Measurements from ENCODE around the gene ICAM4.
"Not testable (repeated sequence)": the region's sequence is repeated elsewhere in the genome, so short reads cannot be mapped to it uniquely, and the experiment has no call there.

ICAM4 gene

DNA sequence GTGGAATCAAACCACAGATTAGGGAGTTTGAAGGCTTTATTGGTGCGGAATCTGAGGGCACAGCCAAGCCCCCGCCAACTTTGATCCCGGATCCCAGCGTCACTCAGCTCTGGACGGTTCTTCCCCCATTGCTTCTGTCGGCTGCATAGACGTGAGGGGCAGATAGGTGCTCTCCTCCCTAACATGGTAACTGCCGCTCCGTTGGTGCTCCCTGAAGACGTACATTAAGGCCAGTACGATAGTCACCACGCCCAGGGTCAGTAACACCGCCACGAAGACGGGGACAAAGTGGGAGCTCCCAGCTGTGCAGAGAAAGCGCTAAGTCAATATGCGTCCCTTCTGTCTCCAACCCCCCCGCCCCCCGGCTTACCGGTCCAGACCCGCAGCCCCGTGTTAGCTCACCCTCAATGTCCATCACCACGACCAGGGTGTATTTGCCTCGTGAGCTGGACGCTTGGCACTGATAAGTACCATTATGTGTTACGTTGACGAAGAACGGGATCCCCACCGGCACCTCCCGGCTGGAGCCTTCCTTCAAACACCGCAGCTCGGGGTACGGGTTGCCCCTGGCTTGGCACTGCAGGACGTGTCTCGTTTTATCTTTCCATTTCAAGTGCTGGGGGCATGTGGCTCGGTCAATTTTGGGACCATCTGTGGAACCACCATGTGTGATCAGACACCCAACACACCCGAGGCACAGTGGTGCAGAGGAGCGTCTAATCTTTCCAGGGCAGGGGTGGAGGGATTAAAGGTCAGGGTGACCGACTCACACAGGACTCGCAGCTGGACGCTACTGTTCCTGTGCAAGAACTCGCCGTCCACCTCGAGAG lies 47.2 kb downstream of the ICAM4 start:
- Histone ChIP-seq H2AFZ (ENCODE audit: low read depth, low read length) (peak overlapping the region; percentile 80), H3K27me3 (ENCODE audit: insufficient read depth, low read length, poor library complexity) (no peaks in the 10 kb centered on the region), H3K27ac (ENCODE audit: low read length) (peak overlapping the region; percentile 72), H3K4me3 (ENCODE audit: low read depth in 1 of 2, low read length in 2 of 2) (peak overlapping the region; percentile 20 to 94; a peak in 3 of 4 replicates), H3K4me1 (ENCODE audit: insufficient read depth, low read length) (peaks cover 37% of the 10 kb centered on the region), H3K4me2 (ENCODE audit: insufficient read depth, low read length) (peak overlapping the region; percentile 68), H3K9me3 (ENCODE audit: insufficient read depth, low read length, severe bottlenecking) (no peaks in the 10 kb centered on the region), H3K79me2 (ENCODE audit: insufficient read depth, low read length) (peaks cover 62% of the 10 kb centered on the region), H3K9ac (ENCODE audit: low read depth, low read length) (peak overlapping the region; percentile 98), H4K20me1 (ENCODE audit: insufficient read depth, low read length) (peaks cover 36% of the 10 kb centered on the region), H3K36me3 (ENCODE audit: insufficient read depth, low read length) (peaks cover 45% of the 10 kb centered on the region)
- DNase-seq, result no peak
- ATAC-seq (ENCODE audit: insufficient read depth, low read depth), result peak; percentile 41
- TF ChIP-seq, protein P1, sequence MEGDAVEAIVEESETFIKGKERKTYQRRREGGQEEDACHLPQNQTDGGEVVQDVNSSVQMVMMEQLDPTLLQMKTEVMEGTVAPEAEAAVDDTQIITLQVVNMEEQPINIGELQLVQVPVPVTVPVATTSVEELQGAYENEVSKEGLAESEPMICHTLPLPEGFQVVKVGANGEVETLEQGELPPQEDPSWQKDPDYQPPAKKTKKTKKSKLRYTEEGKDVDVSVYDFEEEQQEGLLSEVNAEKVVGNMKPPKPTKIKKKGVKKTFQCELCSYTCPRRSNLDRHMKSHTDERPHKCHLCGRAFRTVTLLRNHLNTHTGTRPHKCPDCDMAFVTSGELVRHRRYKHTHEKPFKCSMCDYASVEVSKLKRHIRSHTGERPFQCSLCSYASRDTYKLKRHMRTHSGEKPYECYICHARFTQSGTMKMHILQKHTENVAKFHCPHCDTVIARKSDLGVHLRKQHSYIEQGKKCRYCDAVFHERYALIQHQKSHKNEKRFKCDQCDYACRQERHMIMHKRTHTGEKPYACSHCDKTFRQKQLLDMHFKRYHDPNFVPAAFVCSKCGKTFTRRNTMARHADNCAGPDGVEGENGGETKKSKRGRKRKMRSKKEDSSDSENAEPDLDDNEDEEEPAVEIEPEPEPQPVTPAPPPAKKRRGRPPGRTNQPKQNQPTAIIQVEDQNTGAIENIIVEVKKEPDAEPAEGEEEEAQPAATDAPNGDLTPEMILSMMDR (IDR thresholded peaks at IDR 0.05; ENCODE audit: borderline replicate concordance, extremely low read depth, low read length, poor library complexity, severe bottlenecking), result no peak
- TF ChIP-seq EZH2 (IDR thresholded peaks at IDR 0.05; ENCODE audit: borderline replicate concordance, low read depth, low read length, severe bottlenecking), result no peak

DNA sequence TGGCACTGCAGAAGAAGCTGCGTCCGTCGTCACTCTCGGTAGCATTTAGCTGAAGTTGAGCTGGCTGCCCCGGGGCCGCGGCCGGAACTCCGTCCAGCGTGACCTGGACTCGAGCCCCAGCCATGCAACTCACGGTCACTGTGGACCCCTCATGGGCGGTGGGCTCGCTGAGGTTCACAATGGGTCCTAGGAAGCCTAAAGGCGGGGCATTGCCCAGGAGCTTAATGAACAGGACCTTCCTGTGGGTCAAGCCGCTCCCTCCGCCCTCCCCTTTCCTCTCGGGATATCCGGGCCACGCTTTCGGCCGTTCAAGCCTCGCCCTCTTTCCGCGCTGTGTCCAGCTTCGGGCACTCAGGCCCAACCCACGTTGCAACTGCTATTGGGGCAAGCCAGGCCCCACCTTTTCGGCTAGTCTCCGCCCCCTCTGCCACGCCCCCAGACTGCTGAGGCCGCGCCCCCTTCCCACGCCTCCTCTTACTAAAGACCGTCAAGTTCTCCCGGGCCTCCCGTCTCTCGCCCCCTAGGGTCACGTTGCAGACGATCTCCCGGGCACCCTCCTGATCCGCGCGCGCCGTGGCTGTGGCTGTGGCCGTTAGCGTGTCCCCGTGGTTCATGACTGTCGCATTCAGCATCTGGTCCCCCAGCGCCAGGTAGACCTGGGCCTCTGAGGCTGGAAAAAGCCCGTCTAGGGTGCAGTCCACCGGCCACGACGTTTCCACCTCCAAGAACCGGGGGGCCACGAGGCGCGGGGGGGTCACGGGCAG lies 48.0 kb downstream of the ICAM4 start:
- TF ChIP-seq, protein P1 (IDR thresholded peaks at IDR 0.05; ENCODE audit: borderline replicate concordance, extremely low read depth, low read length, poor library complexity, severe bottlenecking), result no peak
- H3K4me3 ChIP-seq (ENCODE audit: low read depth in 1 of 2, low read length in 2 of 2), result peak overlapping the region in 1 of 2 experiments; percentile 94; a peak in 2 of 4 replicates
- peaks cover 45% of the 10 kb centered on the region for H3K4me1 ChIP-seq (ENCODE audit: insufficient read depth, low read length)
- no peaks in the 10 kb centered on the region for H3K27me3 ChIP-seq (ENCODE audit: insufficient read depth, low read length, poor library complexity)
- DNase-seq (peak; percentile 56), ATAC-seq (ENCODE audit: insufficient read depth, low read depth) (no peak)
- peak overlapping the region; percentile 72; the same call in 1 of the 2 replicates for H3K27ac ChIP-seq (ENCODE audit: low read length)
- H3K79me2 ChIP-seq (ENCODE audit: insufficient read depth, low read length), result peaks cover 55% of the 10 kb centered on the region
- peaks cover 28% of the 10 kb centered on the region for H4K20me1 ChIP-seq (ENCODE audit: insufficient read depth, low read length)
- H3K9me3 ChIP-seq (ENCODE audit: insufficient read depth, low read length, severe bottlenecking), result no peaks in the 10 kb centered on the region
- no peak overlapping the region for H2AFZ ChIP-seq (ENCODE audit: low read depth, low read length)
- H3K9ac ChIP-seq (ENCODE audit: low read depth, low read length), result peak overlapping the region; percentile 98; the same call in 1 of the 2 replicates
- peak overlapping the region; percentile 68 for H3K4me2 ChIP-seq (ENCODE audit: insufficient read depth, low read length)
- peaks cover 37% of the 10 kb centered on the region for H3K36me3 ChIP-seq (ENCODE audit: insufficient read depth, low read length)

DNA sequence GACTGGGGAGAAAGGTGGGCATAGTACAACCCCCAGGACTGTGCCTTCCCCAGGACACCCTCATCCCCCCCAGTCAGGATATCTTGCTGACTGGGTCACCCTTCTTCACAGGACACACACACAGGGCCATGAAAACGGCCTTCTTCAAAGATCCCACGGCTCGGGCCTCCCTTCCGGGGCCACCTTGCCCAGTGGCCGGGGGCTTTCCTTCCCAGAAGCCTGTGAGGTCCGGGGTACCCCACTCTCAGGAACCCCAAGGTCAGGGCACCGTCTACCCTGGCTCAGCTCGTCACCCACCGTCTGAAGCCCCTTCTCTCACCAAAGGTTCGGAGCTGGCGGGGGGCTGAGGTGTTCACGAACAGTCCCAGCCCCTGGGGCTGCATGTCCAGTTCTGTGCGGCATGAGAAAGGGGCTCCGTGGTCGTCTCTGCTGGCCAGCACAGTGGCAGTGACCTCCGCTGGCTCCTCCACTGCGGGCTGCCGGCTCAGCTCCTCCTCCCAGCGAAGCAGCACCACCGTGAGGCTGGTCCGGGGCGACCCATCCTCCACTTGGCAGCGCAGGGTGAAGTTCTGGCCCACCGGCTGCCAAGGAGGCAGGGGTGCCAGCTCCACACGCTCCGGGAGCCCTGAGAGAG lies 48.7 kb downstream of the ICAM4 start:
- Histone ChIP-seq H3K9ac (ENCODE audit: low read depth, low read length) (no peak overlapping the region), H3K27ac (ENCODE audit: low read length) (no peak overlapping the region), H3K79me2 (ENCODE audit: insufficient read depth, low read length) (peaks cover 48% of the 10 kb centered on the region), H3K4me1 (ENCODE audit: insufficient read depth, low read length) (peaks cover 52% of the 10 kb centered on the region), H3K36me3 (ENCODE audit: insufficient read depth, low read length) (peaks cover 30% of the 10 kb centered on the region), H2AFZ (ENCODE audit: low read depth, low read length) (no peak overlapping the region), H3K4me2 (ENCODE audit: insufficient read depth, low read length) (no peak overlapping the region), H4K20me1 (ENCODE audit: insufficient read depth, low read length) (peaks cover 21% of the 10 kb centered on the region), H3K9me3 (ENCODE audit: insufficient read depth, low read length, severe bottlenecking) (no peaks in the 10 kb centered on the region), H3K4me3 (ENCODE audit: low read depth in 1 of 2, low read length in 2 of 2) (no peak overlapping the region), H3K27me3 (ENCODE audit: insufficient read depth, low read length, poor library complexity) (no peaks in the 10 kb centered on the region)
- no peak for TF ChIP-seq EZH2 (IDR thresholded peaks at IDR 0.05; ENCODE audit: borderline replicate concordance, low read depth, low read length, severe bottlenecking)
- TF ChIP-seq, protein P1 (IDR thresholded peaks at IDR 0.05; ENCODE audit: borderline replicate concordance, extremely low read depth, low read length, poor library complexity, severe bottlenecking), result no peak
- ATAC-seq (ENCODE audit: insufficient read depth, low read depth), result no peak
- no peak for DNase-seq

DNA sequence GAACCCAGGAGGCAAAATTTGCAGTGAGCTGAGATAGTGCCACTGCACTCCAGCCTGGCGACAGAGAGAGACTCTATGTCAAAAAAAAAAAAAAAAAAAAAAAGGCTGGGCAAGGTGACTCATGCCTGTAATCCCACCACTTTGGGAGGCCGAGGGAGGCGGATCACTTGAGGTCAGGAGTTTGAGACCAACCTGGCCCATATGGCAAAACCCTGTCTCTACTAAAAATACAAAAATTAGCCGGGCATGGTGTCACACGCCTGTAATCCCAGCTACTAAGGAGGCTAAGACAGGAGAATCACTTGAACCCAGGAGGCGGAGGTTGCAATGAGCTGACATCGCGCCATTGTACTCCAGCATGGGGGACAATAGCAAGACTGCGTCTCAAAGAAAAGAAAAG lies 50.0 kb downstream of the ICAM4 start:
- not testable (repeated sequence) for H3K4me3 ChIP-seq (ENCODE audit: low read depth in 1 of 2, low read length in 2 of 2); H3K4me2 ChIP-seq (ENCODE audit: insufficient read depth, low read length); H2AFZ ChIP-seq (ENCODE audit: low read depth, low read length); H3K9ac ChIP-seq (ENCODE audit: low read depth, low read length); DNase-seq; H3K9me3 ChIP-seq (ENCODE audit: insufficient read depth, low read length, severe bottlenecking); H3K27me3 ChIP-seq (ENCODE audit: insufficient read depth, low read length, poor library complexity); H3K27ac ChIP-seq (ENCODE audit: low read length); ATAC-seq (ENCODE audit: insufficient read depth, low read depth)
- Histone ChIP-seq H4K20me1 (ENCODE audit: insufficient read depth, low read length) (peaks cover 13% of the 10 kb centered on the region), H3K36me3 (ENCODE audit: insufficient read depth, low read length) (peaks cover 23% of the 10 kb centered on the region), H3K4me1 (ENCODE audit: insufficient read depth, low read length) (peaks cover 52% of the 10 kb centered on the region), H3K79me2 (ENCODE audit: insufficient read depth, low read length) (peaks cover 38% of the 10 kb centered on the region)

Measured in DND-41 (cell line).